H1 (cell line): ENCODE measurements around the gene SMARCD1. TPM values are rescaled to one million over a fixed set of nuclear protein-coding genes. Genes with fewer than 3 reads are reported as not detected.
A peak's percentile ranks its signal among the peaks of the same experiment; 100 is the strongest.

Experiments
- CTCF ChIA-PET: fragments of 300-600 bp; sonication (Branson Sonifier 250); formaldehyde crosslinking; loops from one replicate; lab custom pipeline; 2021; ENCODE audit not compliant: partially characterized antibody; lab: Charles Lee
- POLR2A ChIA-PET: fragments of 300-600 bp; sonication (Branson Sonifier 250); formaldehyde crosslinking; loops from one replicate; lab custom pipeline; 2021; ENCODE audit warnings: inconsistent platforms; ENCODE audit not compliant: partially characterized antibody; lab: Charles Lee
- DNase-seq, 2 experiments: peaks; one replicate each; pipeline versions ENCODE4 v3.0.0 to v3.0.0-alpha.2; 2010 to 2022; ENCODE audit warnings: low spot score in 2 of 2, low read depth in 1 of 2, mixed read lengths in 1 of 2
- FAIRE-seq: peaks from 2 replicates; lab custom pipeline; 2011; peaks lifted over from hg19 to GRCh38; lab: Jason Lieb, UNC
- H2AFZ ChIP-seq: 2 replicates; pipeline ENCODE4 v1.8.1; 2012; ENCODE audit warnings: low read length, inconsistent platforms
- H2AK5ac ChIP-seq: 2 replicates; pipeline ENCODE4 v1.6.1; 2013; ENCODE audit warnings: low read depth, low read length
- H2BK120ac ChIP-seq: replicated peaks from 2 replicates; pipeline ENCODE3; 2013; ENCODE audit warnings: low read depth, low read length, inconsistent platforms
- H2BK12ac ChIP-seq: 2 replicates; pipeline ENCODE4 v1.6.1; 2013; ENCODE audit warnings: low read depth, low read length
- H2BK15ac ChIP-seq: 2 replicates; pipeline ENCODE4 v1.6.1; 2013; ENCODE audit warnings: low read length
- H2BK20ac ChIP-seq: 2 replicates; pipeline ENCODE4 v1.6.1; 2013; ENCODE audit warnings: low read length
- H2BK5ac ChIP-seq: 2 replicates; pipeline ENCODE4 v1.6.1; 2013; ENCODE audit warnings: low read depth, low read length
- H3K14ac ChIP-seq: 2 replicates; pipeline ENCODE4 v1.6.1; 2013; ENCODE audit warnings: inconsistent platforms; ENCODE audit not compliant: insufficient read length
- H3K18ac ChIP-seq: 2 replicates; pipeline ENCODE4 v1.6.1; 2013; ENCODE audit warnings: low read length; ENCODE audit errors: extremely low read depth
- H3K23ac ChIP-seq: 2 replicates; pipeline ENCODE4 v1.6.1; 2013; ENCODE audit warnings: inconsistent platforms; ENCODE audit not compliant: insufficient read length
- H3K23me2 ChIP-seq: 2 replicates; pipeline ENCODE4 v1.6.1; 2013; ENCODE audit warnings: low read depth, low read length
- H3K27ac ChIP-seq: 2 replicates; pipeline ENCODE4 v1.6.1; 2011; ENCODE audit warnings: low read depth, low read length, inconsistent platforms
- H3K27me3 ChIP-seq, 4 experiments: replicated peaks in 1 of 4; 1 replicate in 1 of 4; 2 replicates in 3 of 4; pipeline versions ENCODE4 v1.6.1 to v1.8.1; 2011 to 2013; ENCODE audit warnings: low read length in 3 of 4, mild to moderate bottlenecking in 3 of 4, inconsistent platforms in 2 of 4, mixed read lengths in 2 of 4, moderate library complexity in 1 of 4; ENCODE audit not compliant: control insufficient read depth in 3 of 4, insufficient read depth in 3 of 4; ENCODE audit errors: extremely low read depth in 1 of 4
- H3K36me3 ChIP-seq, 4 experiments: 2 replicates each; pipeline versions ENCODE4 v1.6.1 to v1.8.1; 2011 to 2013; ENCODE audit warnings: mild to moderate bottlenecking in 4 of 4, low read length in 3 of 4, moderate library complexity in 2 of 4, control low read depth in 1 of 4, inconsistent platforms in 1 of 4; ENCODE audit not compliant: insufficient read depth in 4 of 4, control insufficient read depth in 2 of 4
- H3K4ac ChIP-seq: replicated peaks from 2 replicates; pipeline ENCODE3; 2013; ENCODE audit warnings: low read length, low read depth, mixed read lengths, inconsistent platforms; ENCODE audit not compliant: insufficient read length
- H3K4me1 ChIP-seq, 4 experiments: replicated peaks in 1 of 4; 1 replicate in 1 of 4; 2 replicates in 3 of 4; pipeline versions ENCODE4 v1.6.1 to v1.8.1; 2011 to 2013; ENCODE audit warnings: low read length in 3 of 4, inconsistent platforms in 2 of 4, mixed read lengths in 1 of 4; ENCODE audit not compliant: insufficient read depth in 4 of 4, control insufficient read depth in 3 of 4
- H3K4me2 ChIP-seq, 2 experiments: 2 replicates each; pipeline versions ENCODE4 v1.6.1 to v1.8.1; 2011 to 2013; ENCODE audit warnings: low read depth in 2 of 2, low read length in 2 of 2, control low read depth in 1 of 2, inconsistent platforms in 1 of 2, mild to moderate bottlenecking in 1 of 2; ENCODE audit not compliant: insufficient read depth in 1 of 2
- H3K4me3 ChIP-seq, 4 experiments: fragments of 200-600, 300-600 bp in 1 of 4; sonication (generic), shearing (Covaris generic), sonication (Bioruptor Twin) in 1 of 4; 2 replicates each; pipeline versions ENCODE4 v1.5.1 to v1.8.1; 2011 to 2016; ENCODE audit warnings: low read length in 4 of 4, low read depth in 3 of 4, control low read depth in 2 of 4, inconsistent platforms in 2 of 4, mild to moderate bottlenecking in 2 of 4, mixed read lengths in 1 of 4, moderate library complexity in 1 of 4; ENCODE audit not compliant: insufficient read depth in 2 of 4; ENCODE audit errors: extremely low read depth in 1 of 4
- H3K56ac ChIP-seq: replicated peaks from 2 replicates; pipeline ENCODE3; 2013; ENCODE audit warnings: low read depth, mild to moderate bottlenecking, mixed read lengths, low read length, inconsistent platforms; ENCODE audit not compliant: insufficient read length
- H3K79me1 ChIP-seq: 2 replicates; pipeline ENCODE4 v1.6.1; 2013; ENCODE audit warnings: low read depth, low read length, control low read depth
- H3K79me2 ChIP-seq, 2 experiments: 2 replicates each; pipeline versions ENCODE4 v1.6.1 to v1.8.1; 2012 to 2013; ENCODE audit warnings: low read length in 2 of 2, mild to moderate bottlenecking in 2 of 2, inconsistent platforms in 1 of 2; ENCODE audit not compliant: insufficient read depth in 2 of 2, control insufficient read depth in 1 of 2
- H3K9ac ChIP-seq, 4 experiments: replicated peaks in 1 of 4; 1 replicate in 1 of 4; 2 replicates in 3 of 4; pipeline versions ENCODE4 v1.6.1 to v1.8.1; 2011 to 2013; ENCODE audit warnings: low read depth in 3 of 4, low read length in 3 of 4, control low read depth in 2 of 4, mild to moderate bottlenecking in 2 of 4, moderate library complexity in 2 of 4, inconsistent platforms in 1 of 4; ENCODE audit errors: extremely low read depth in 1 of 4
- H3K9me3 ChIP-seq, 2 experiments: 2 replicates each; pipeline versions ENCODE4 v1.6.1 to v1.8.1; 2012 to 2013; ENCODE audit warnings: mild to moderate bottlenecking in 2 of 2, moderate library complexity in 2 of 2, control low read depth in 1 of 2, inconsistent platforms in 1 of 2, low read depth in 1 of 2, low read length in 1 of 2, mixed read lengths in 1 of 2; ENCODE audit not compliant: insufficient read depth in 2 of 2
- H4K20me1 ChIP-seq, 2 experiments: replicated peaks in 1 of 2; 2 replicates each; pipeline versions ENCODE3 to v1.8.1; 2011 to 2013; ENCODE audit warnings: inconsistent platforms in 2 of 2, low read length in 2 of 2, mild to moderate bottlenecking in 1 of 2; ENCODE audit not compliant: insufficient read depth in 2 of 2, control insufficient read depth in 1 of 2
- H4K5ac ChIP-seq: 2 replicates; pipeline ENCODE4 v1.6.1; 2013; ENCODE audit warnings: low read length, low read depth, mixed read lengths, inconsistent platforms; ENCODE audit not compliant: insufficient read length
- H4K8ac ChIP-seq: 2 replicates; pipeline ENCODE4 v1.8.0; 2013; ENCODE audit warnings: mild to moderate bottlenecking, moderate library complexity, low read length, inconsistent platforms; ENCODE audit not compliant: insufficient read depth; ENCODE audit errors: extremely low read depth
- H4K91ac ChIP-seq: replicated peaks from 2 replicates; pipeline ENCODE3; 2013; ENCODE audit warnings: low read length, mixed read lengths, inconsistent platforms; ENCODE audit not compliant: insufficient read length
- POLR2A ChIP-seq, 2 experiments: IDR thresholded peaks; 1 replicate in 1 of 2; 2 replicates in 1 of 2; pipeline ENCODE4 v1.6.1; 2011; ENCODE audit warnings: low read depth in 2 of 2, low read length in 2 of 2, mild to moderate bottlenecking in 2 of 2; ENCODE audit errors: control extremely low read depth in 1 of 2
- RAD21 ChIP-seq, 2 experiments: IDR thresholded peaks in 1 of 2; conservative IDR thresholded peaks in 1 of 2; 2 replicates each; pipeline ENCODE4 v1.6.1; 2011; ENCODE audit warnings: low read depth in 2 of 2, low read length in 2 of 2, improper control_type of control experiment in 1 of 2, inconsistent platforms in 1 of 2, mild to moderate bottlenecking in 1 of 2, moderate library complexity in 1 of 2
- WGBS, 2 experiments: shearing (Covaris generic) in 1 of 2; methylation state at CpG; one replicate each; pipeline versions ENCODE4 v1.1.6 to v1.1.7; 2013 to 2015; ENCODE audit warnings: low lambda C conversion rate in 2 of 2, mixed read lengths in 2 of 2, inconsistent platforms in 1 of 2, low coverage in 1 of 2, missing lambda C conversion rate in 1 of 2; ENCODE audit not compliant: insufficient replicate concordance in 2 of 2, insufficient coverage in 1 of 2, insufficient read length in 1 of 2; ENCODE audit errors: extremely low coverage in 1 of 2, missing lambda C conversion rate in 1 of 2; 5-methylcytosine and 5-hydroxymethylcytosine counted together
- polyA plus RNA-seq, 7 experiments: library from polyadenylated mRNA; depleted of rRNA in 3 of 7; stranded (reverse) in 5 of 7; unstranded in 2 of 7; fragments of >200 nt in 5 of 7; fragments of 200-250 nt in 2 of 7; gene quantifications; 1 replicate in 5 of 7; 2 replicates in 1 of 7; 4 replicates in 1 of 7; pipeline versions ENCODE4 v1.2.1 to v1.2.3, GENCODE V29; 2011 to 2013; ENCODE audit warnings: missing spikeins in 2 of 7, mixed read lengths in 2 of 7
- total RNA-seq: library from RNA; stranded (reverse); fragmentation: NEBNext Ultra II Directional; extraction: Animal tissue kit (Norgen Biotek cat#: 25700); gene quantifications from 2 replicates; pipeline ENCODE4 v1.2.1, GENCODE V29; 2021

The SMARCD1 gene
- total and polyA plus RNA-seq, 2 of the 8 experiments (the other 6 are each of a cell fraction or from before 2014, with no cell fraction given), result 128 to 130 TPM

DNA sequence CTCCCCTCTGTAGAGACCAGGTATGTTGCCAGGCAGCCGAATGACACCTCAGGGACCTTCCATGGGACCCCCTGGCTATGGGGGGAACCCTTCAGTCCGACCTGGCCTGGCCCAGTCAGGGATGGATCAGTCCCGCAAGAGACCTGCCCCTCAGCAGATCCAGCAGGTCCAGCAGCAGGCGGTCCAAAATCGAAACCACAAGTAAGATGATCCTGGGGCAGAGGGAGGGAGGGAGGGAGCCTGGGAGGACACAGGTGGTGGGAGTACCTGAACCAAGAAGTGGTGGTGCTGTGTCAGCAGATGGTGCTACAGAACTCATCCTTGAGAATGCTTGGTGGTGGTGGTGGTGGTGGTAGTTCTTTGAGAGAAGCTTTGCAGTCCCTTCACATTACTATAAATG, 1.0 kb downstream of the SMARCD1 start:
- no peak overlapping the region for H2BK12ac ChIP-seq
- TF ChIP-seq RAD21 (IDR thresholded peaks at IDR 0.05 in 1 of 2, conservative IDR thresholded peaks at IDR 0.05 in 1 of 2; ENCODE audit: low read depth in 2 of 2, low read length in 2 of 2) (no peak), POLR2A (IDR thresholded peaks at IDR 0.05; ENCODE audit: control extremely low read depth in 1 of 2, low read depth in 2 of 2, low read length in 2 of 2) (0 out of 3 replicates have a peak, but pooled peaks of 1 of the 2 experiments have one; percentile 35)
- TF ChIP-seq, all 59 proteins: peak for 1
- Histone ChIP-seq H3K4me2 (peak overlapping the region; percentile 58 to 92), H2BK15ac (no peak overlapping the region), H4K20me1 (peaks cover 7 to 16% of the 10 kb centered on the region in 2 experiments), H3K56ac (no peak overlapping the region), H3K23me2 (peaks cover 9% of the 10 kb centered on the region), H4K5ac (no peak overlapping the region), H4K8ac (no peak overlapping the region), H3K4ac (no peak overlapping the region), H3K4me1 (peaks cover 0 to 6% (median 3%) of the 10 kb centered on the region in 4 experiments; a peak in 3 of 7 replicates), H3K23ac (no peak overlapping the region), H2BK5ac (0 out of 2 replicates have a peak overlapping the region, but pooled peaks have one; percentile 35), H3K79me1 (no peaks in the 10 kb centered on the region; the same call in 1 of the 2 replicates), H4K91ac (no peak overlapping the region), H3K14ac (no peak overlapping the region), H2AK5ac (no peak overlapping the region), H3K79me2 (peaks cover 0 to 22% of the 10 kb centered on the region in 2 experiments; a peak in 3 of 4 replicates), H3K9me3 (no peaks in the 10 kb centered on the region), H2AFZ (no peak overlapping the region), H2BK20ac (no peak overlapping the region), H3K9ac (peak overlapping the region in 1 of 4 experiments; percentile 69; a peak in 3 of 7 replicates), H3K36me3 (peaks cover 31 to 48% (median 44%) of the 10 kb centered on the region in 4 experiments), H3K27ac (no peak overlapping the region), H2BK120ac (no peak overlapping the region), H3K18ac (no peak overlapping the region), H3K27me3 (peaks cover 0 to 6% (median 2%) of the 10 kb centered on the region in 4 experiments; a peak in 3 of 7 replicates), H3K4me3 (peak overlapping the region; percentile 42 to 88 (median 77); a peak in 7 of 8 replicates)
- ChIA-PET POLR2A (interaction anchor here (0.8 to 25.0 kb wide), 5 partner anchors 11 to 242 kb away, joined by 3 to 457 read pairs (median 22); partner anchors contain the start of genes CERS5, COX14 and GPD1), CTCF (interaction anchor here (0.6 to 27.3 kb wide), 5 partner anchors 11 to 175 kb away, joined by 3 to 625 read pairs (median 4); partner anchors contain the start of genes COX14 and GPD1)
- DNase-seq, result no peak
- no peak for FAIRE-seq
- WGBS, 2 experiments, result 70% methylated on average over 5 of the region's 5 CpGs; no CpG with 5 or more reads in 1 of the 2 experiments
